IMR-90 (cell line): ENCODE data around the gene CSAD. TPM values are rescaled to one million over a fixed set of nuclear protein-coding genes. Genes with fewer than 3 reads are reported as not detected.

Experiments used
- ATAC-seq: fragments of 200-7000 bp; cut with Tn5 transposase; 2 replicates; pipeline ENCODE4 v1.9.1; 2020; ENCODE audit warnings: low read depth, mild to moderate bottlenecking, moderate library complexity
- BruUV-seq: library from RNA; stranded (reverse); fragments of 400-500 nt; replicated peaks from 2 replicates; lab custom pipeline; 2021; lab: Mats Ljungman, UMichigan
- CTCF ChIA-PET: fragments of 300-600 bp; formaldehyde crosslinking; extraction: SDS; loops from one replicate; lab custom pipeline; 2021; ENCODE audit warnings: antibody characterized with exemption; lab: Yijun Ruan, JAX
- POLR2A ChIA-PET: fragments of 300-600 bp; sonication (Branson Sonifier 250); formaldehyde crosslinking; loops from one replicate; lab custom pipeline; 2022; ENCODE audit warnings: antibody characterized with exemption; ENCODE audit not compliant: unreplicated experiment; lab: Charles Lee
- DNase-seq: peaks from one replicate; pipeline ENCODE4 v3.0.0; 2013
- H2AFZ ChIP-seq: replicated peaks from 2 replicates; pipeline ENCODE3; 2013; ENCODE audit warnings: low read length, mild to moderate bottlenecking; ENCODE audit not compliant: poor library complexity
- H2AK5ac ChIP-seq: 2 replicates; pipeline ENCODE4 v1.6.1; 2013; ENCODE audit warnings: low read depth, low read length, inconsistent platforms
- H2AK9ac ChIP-seq: replicated peaks from 2 replicates; pipeline ENCODE3; 2013; ENCODE audit warnings: mild to moderate bottlenecking, low read depth, low read length, moderate library complexity; ENCODE audit not compliant: poor library complexity
- H2BK120ac ChIP-seq: 2 replicates; pipeline ENCODE4 v1.6.1; 2013; ENCODE audit warnings: low read depth, low read length, inconsistent platforms
- H2BK15ac ChIP-seq: 3 replicates; pipeline ENCODE4 v1.6.1; 2013; ENCODE audit warnings: low read depth, low read length, inconsistent platforms
- H2BK20ac ChIP-seq: 2 replicates; pipeline ENCODE4 v1.6.1; 2013; ENCODE audit warnings: low read depth, mild to moderate bottlenecking, inconsistent platforms, low read length, moderate library complexity
- H2BK5ac ChIP-seq: 2 replicates; pipeline ENCODE4 v1.6.1; 2013; ENCODE audit warnings: mild to moderate bottlenecking, low read depth, low read length, inconsistent platforms; ENCODE audit not compliant: poor library complexity, severe bottlenecking
- H3K14ac ChIP-seq: replicated peaks from 2 replicates; pipeline ENCODE4 v1.6.1; 2013; ENCODE audit warnings: low read depth, low read length, inconsistent platforms
- H3K18ac ChIP-seq: 2 replicates; pipeline ENCODE4 v1.6.1; 2013; ENCODE audit warnings: low read depth, low read length, control low read depth
- H3K23ac ChIP-seq: 2 replicates; pipeline ENCODE4 v1.6.1; 2013; ENCODE audit warnings: low read depth, low read length, inconsistent platforms
- H3K27ac ChIP-seq: 2 replicates; pipeline ENCODE4 v1.5.1; 2013; ENCODE audit warnings: mild to moderate bottlenecking, control low read depth, low read length; ENCODE audit not compliant: insufficient read depth
- H3K27me3 ChIP-seq: 2 replicates; pipeline ENCODE4 v1.6.1; 2013; ENCODE audit warnings: low read length; ENCODE audit not compliant: control insufficient read depth, insufficient read depth
- H3K36me3 ChIP-seq: 2 replicates; pipeline ENCODE4 v1.6.1; 2013; ENCODE audit warnings: low read length, mixed read lengths; ENCODE audit not compliant: control insufficient read depth, insufficient read depth
- H3K4ac ChIP-seq: 2 replicates; pipeline ENCODE4 v1.6.1; 2013; ENCODE audit warnings: low read depth, low read length, inconsistent platforms
- H3K4me1 ChIP-seq: 2 replicates; pipeline ENCODE4 v1.6.1; 2013; ENCODE audit warnings: low read length, mixed read lengths; ENCODE audit not compliant: control insufficient read depth, insufficient read depth
- H3K4me2 ChIP-seq: 2 replicates; pipeline ENCODE4 v1.6.1; 2013; ENCODE audit warnings: low read depth, mild to moderate bottlenecking, control low read depth, low read length, moderate library complexity
- H3K4me3 ChIP-seq: 2 replicates; pipeline ENCODE4 v1.5.1; 2013; ENCODE audit warnings: low read depth, mild to moderate bottlenecking, control low read depth, low read length, moderate library complexity; ENCODE audit not compliant: insufficient read depth
- H3K56ac ChIP-seq: 2 replicates; pipeline ENCODE4 v1.6.1; 2013; ENCODE audit warnings: low read length, inconsistent platforms; ENCODE audit not compliant: insufficient read depth; ENCODE audit errors: extremely low read depth
- H3K79me1 ChIP-seq, 2 experiments: 2 replicates each; pipeline ENCODE4 v1.6.1; 2013; ENCODE audit warnings: low read length in 2 of 2, inconsistent platforms in 1 of 2, low read depth in 1 of 2
- H3K9ac ChIP-seq: 2 replicates; pipeline ENCODE4 v1.6.1; 2013; ENCODE audit warnings: low read depth, low read length, control low read depth
- H3K9me1 ChIP-seq: 2 replicates; pipeline ENCODE4 v1.6.1; 2013; ENCODE audit warnings: low read length, inconsistent platforms; ENCODE audit not compliant: insufficient read depth
- H3K9me3 ChIP-seq: 2 replicates; pipeline ENCODE4 v1.6.1; 2013; ENCODE audit warnings: low read length; ENCODE audit not compliant: control insufficient read depth, insufficient read depth
- H4K20me1 ChIP-seq: 2 replicates; pipeline ENCODE4 v1.6.1; 2013; ENCODE audit warnings: low read length, inconsistent platforms; ENCODE audit not compliant: insufficient read depth
- H4K5ac ChIP-seq: 2 replicates; pipeline ENCODE4 v1.6.1; 2013; ENCODE audit warnings: mild to moderate bottlenecking, low read depth, low read length, control low read depth
- H4K8ac ChIP-seq, 2 experiments: 2 replicates each; pipeline ENCODE4 v1.6.1; 2013; ENCODE audit warnings: low read depth in 2 of 2, low read length in 2 of 2, control low read depth in 1 of 2, inconsistent platforms in 1 of 2
- H4K91ac ChIP-seq: 2 replicates; pipeline ENCODE4 v1.6.1; 2013; ENCODE audit warnings: low read depth, low read length, inconsistent platforms; ENCODE audit not compliant: insufficient read depth
- CEBPB ChIP-seq: IDR thresholded peaks from 2 replicates; pipeline ENCODE4 v1.6.1; 2012; ENCODE audit warnings: low read depth, low read length, improper control_type of control experiment
- CTCF ChIP-seq: conservative IDR thresholded peaks from 2 replicates; pipeline ENCODE4 v1.5.1; 2012; ENCODE audit warnings: mild to moderate bottlenecking, low read depth, low read length, improper control_type of control experiment
- MAZ ChIP-seq: IDR thresholded peaks from 2 replicates; pipeline ENCODE4 v1.6.1; 2012; ENCODE audit warnings: low read depth, mild to moderate bottlenecking, low read length, improper control_type of control experiment, moderate library complexity, borderline replicate concordance
- MXI1 ChIP-seq: IDR thresholded peaks from 2 replicates; pipeline ENCODE4 v1.6.1; 2012; ENCODE audit warnings: low read depth, mild to moderate bottlenecking, low read length, moderate library complexity, borderline replicate concordance
- NFE2L2 ChIP-seq: fragments of 150-350 bp; IDR thresholded peaks from 2 replicates; pipeline ENCODE4 v1.6.1; 2016; ENCODE audit warnings: low read depth, mild to moderate bottlenecking, low read length
- RAD21 ChIP-seq: IDR thresholded peaks from 2 replicates; pipeline ENCODE4 v1.6.1; 2012; ENCODE audit warnings: low read length, improper control_type of control experiment
- RCOR1 ChIP-seq: IDR thresholded peaks from 2 replicates; pipeline ENCODE4 v1.6.1; 2012; ENCODE audit warnings: mild to moderate bottlenecking, low read length, improper control_type of control experiment; ENCODE audit not compliant: insufficient replicate concordance
- RFX5 ChIP-seq: IDR thresholded peaks from 2 replicates; pipeline ENCODE4 v1.8.0; 2012; ENCODE audit warnings: low read depth, mild to moderate bottlenecking, low read length, moderate library complexity
- WGBS, 2 experiments: methylation state at CpG; one replicate each; pipeline versions ENCODE4 v1.1.5 to v1.1.7; 2013; ENCODE audit warnings: missing lambda C conversion rate in 2 of 2; ENCODE audit not compliant: insufficient read length in 1 of 2; ENCODE audit errors: extremely low coverage in 2 of 2; 5-methylcytosine and 5-hydroxymethylcytosine counted together
- dilution Hi-C: fragments of 300-500 bp; cut with HindIII; formaldehyde crosslinking; loops from one replicate; pipeline ENCODE4 v1.14.3; 2018; ENCODE audit warnings: low sequenced_read_pairs; ENCODE audit not compliant: unreplicated experiment
- in situ Hi-C: fragments of 300-500 bp; cut with MboI; formaldehyde crosslinking; loops from 3 replicates; pipeline ENCODE4 v1.14.3; 2019; ENCODE audit warnings: low sequenced_read_pairs, inconsistent platforms, mixed read lengths
- intact Hi-C: fragments of 100-400 bp; cut with micrococcal nuclease; formaldehyde crosslinking; loops from 2 replicates; pipeline ENCODE4 v1.10.0; 2022
- polyA plus RNA-seq, 3 experiments: library from polyadenylated mRNA; depleted of rRNA; stranded (reverse); fragments of >200 nt; gene quantifications; 2 replicates each; pipeline ENCODE4 v1.2.3, GENCODE V29; 2012; ENCODE audit warnings: low replicate concordance in 1 of 3
- total RNA-seq: library from RNA; depleted of rRNA; stranded (reverse); fragments of >200 nt; gene quantifications from 2 replicates; pipeline ENCODE4 v1.2.3, GENCODE V29; 2012
- TF ChIP-seq, protein P1 (sequence below): fragments of 150-350 bp; IDR thresholded peaks from 2 replicates; pipeline ENCODE4 v1.6.1; 2016; ENCODE audit warnings: low read depth, mild to moderate bottlenecking, low read length, moderate library complexity, borderline replicate concordance

The CSAD gene
- total and polyA plus RNA-seq, 2 of the 4 experiments (the other 2 are of a cell fraction) = 5.4 to 45.6 TPM

DNA sequence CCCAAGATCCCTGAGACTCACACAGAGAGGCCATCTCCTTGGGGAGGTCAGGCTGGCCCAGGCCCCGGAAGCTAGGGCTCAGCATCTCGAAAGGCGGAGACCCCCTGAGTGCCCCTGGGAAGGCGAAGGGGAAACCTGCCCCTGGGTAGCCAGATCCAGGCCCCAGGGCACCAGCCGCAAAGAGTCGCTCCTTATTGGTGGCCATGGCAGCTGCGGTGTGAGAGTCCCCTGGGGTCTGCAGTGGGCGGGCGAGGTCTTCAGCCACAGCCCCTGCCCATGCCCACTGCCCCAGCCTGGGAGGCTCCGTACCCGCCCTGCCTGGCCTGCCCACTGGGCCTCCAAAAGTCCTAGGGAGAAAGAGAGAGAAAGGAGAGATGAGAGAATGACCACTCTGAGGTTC lies 46.6 kb upstream of the CSAD start:
- ATAC-seq (no peak), DNase-seq (no peak)
- Histone ChIP-seq H3K9me1 (peaks cover 30% of the 10 kb centered on the region), H2BK5ac (no peak overlapping the region), H2BK120ac (no peak overlapping the region), H3K4me1 (peaks cover 32% of the 10 kb centered on the region), H2BK20ac (no peak overlapping the region), H3K23ac (no peak overlapping the region), H3K27ac (no peak overlapping the region), H4K8ac (no peak overlapping the region), H3K4me3 (no peak overlapping the region), H3K27me3 (no peaks in the 10 kb centered on the region), H4K91ac (no peak overlapping the region), H2AFZ (no peak overlapping the region), H2AK9ac (no peak overlapping the region), H2BK15ac (no peak overlapping the region), H3K4ac (no peak overlapping the region), H4K5ac (no peak overlapping the region), H3K14ac (no peak overlapping the region), H3K9ac (no peak overlapping the region), H3K4me2 (no peak overlapping the region), H2AK5ac (no peak overlapping the region), H3K36me3 (peaks cover 4% of the 10 kb centered on the region; the same call in 1 of the 2 replicates), H4K20me1 (no peaks in the 10 kb centered on the region), H3K9me3 (no peaks in the 10 kb centered on the region), H3K56ac (no peak overlapping the region), H3K79me1 (peaks cover 5 to 47% of the 10 kb centered on the region in 2 experiments; a peak in 3 of 4 replicates), H3K18ac (no peak overlapping the region)
- in situ Hi-C loops (no loop called here), dilution Hi-C loops (no loop called here), intact Hi-C loops (no loop called here)
- no peak for TF ChIP-seq RFX5
- TF ChIP-seq CEBPB = no peak
- TF ChIP-seq MAZ = no peak
- no peak for TF ChIP-seq NFE2L2
- TF ChIP-seq, protein P1, sequence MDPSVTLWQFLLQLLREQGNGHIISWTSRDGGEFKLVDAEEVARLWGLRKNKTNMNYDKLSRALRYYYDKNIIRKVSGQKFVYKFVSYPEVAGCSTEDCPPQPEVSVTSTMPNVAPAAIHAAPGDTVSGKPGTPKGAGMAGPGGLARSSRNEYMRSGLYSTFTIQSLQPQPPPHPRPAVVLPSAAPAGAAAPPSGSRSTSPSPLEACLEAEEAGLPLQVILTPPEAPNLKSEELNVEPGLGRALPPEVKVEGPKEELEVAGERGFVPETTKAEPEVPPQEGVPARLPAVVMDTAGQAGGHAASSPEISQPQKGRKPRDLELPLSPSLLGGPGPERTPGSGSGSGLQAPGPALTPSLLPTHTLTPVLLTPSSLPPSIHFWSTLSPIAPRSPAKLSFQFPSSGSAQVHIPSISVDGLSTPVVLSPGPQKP = no peak
- no peak for TF ChIP-seq RCOR1
- TF ChIP-seq RAD21 = no peak
- TF ChIP-seq MXI1 = no peak
- TF ChIP-seq CTCF = no peak
- ChIA-PET POLR2A (no interaction called here), CTCF (no interaction called here)
- WGBS, 2 experiments = 76% methylated on average over 3 of the region's 11 CpGs; no CpG with 5 or more reads in 1 of the 2 experiments
- no TSS peak for BruUV-seq
